ENCODE measurements around the gene MBNL1.

The MBNL1 gene

DNA sequence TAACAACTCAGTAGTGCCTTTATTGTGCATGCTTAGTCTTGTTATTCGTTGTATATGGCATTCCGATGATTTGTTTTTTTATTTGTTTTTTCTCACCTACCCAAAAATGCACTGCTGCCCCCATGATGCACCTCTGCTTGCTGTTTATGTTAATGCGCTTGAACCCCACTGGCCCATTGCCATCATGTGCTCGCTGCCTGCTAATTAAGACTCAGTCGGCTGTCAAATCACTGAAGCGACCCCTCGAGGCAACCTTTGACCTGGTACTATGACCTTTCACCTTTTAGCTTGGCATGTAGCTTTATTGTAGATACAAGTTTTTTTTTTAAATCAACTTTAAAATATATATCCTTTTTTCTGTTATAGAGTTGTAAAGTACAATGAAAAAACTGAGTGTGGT, 177.8 kb downstream of the MBNL1 start:
- H3F3A ChIP-seq (ENCODE audit: control insufficient read depth, insufficient read depth), result peaks cover 28% of the 10 kb centered on the region
- peaks cover 61% of the 10 kb centered on the region for H3K4me1 ChIP-seq (ENCODE audit: control insufficient read depth, low read length)
- H4K20me1 ChIP-seq (ENCODE audit: control insufficient read depth, insufficient read depth, low read depth, low read length), result peaks cover 8% of the 10 kb centered on the region; the same call in 1 of the 2 replicates
- H3K36me3 ChIP-seq (ENCODE audit: control insufficient read depth, low read length), result peaks cover 79% of the 10 kb centered on the region
- TF ChIP-seq CTCF (IDR thresholded peaks at IDR 0.05; ENCODE audit: low read depth, low read length, poor library complexity, severe bottlenecking) (no peak), EZH2phosphoT487 (IDR thresholded peaks at IDR 0.05; ENCODE audit: borderline replicate concordance, low read length) (no peak)
- H3K9me2 ChIP-seq (replicated peaks; ENCODE audit: control insufficient read depth, low read length), result no peaks in the 10 kb centered on the region
- no peaks in the 10 kb centered on the region for H3K9me3 ChIP-seq (ENCODE audit: control insufficient read depth, insufficient read depth, low read length)
- H3K4me3 ChIP-seq (ENCODE audit: low read length), result no peak overlapping the region
- H3K79me2 ChIP-seq (ENCODE audit: control insufficient read depth, low read length), result peaks cover 78% of the 10 kb centered on the region
- H3K4me2 ChIP-seq (ENCODE audit: low read length), result no peak overlapping the region
- H3K27me3 ChIP-seq (ENCODE audit: control insufficient read depth, low read length), result no peaks in the 10 kb centered on the region
- no peak overlapping the region for H3K27ac ChIP-seq (ENCODE audit: low read depth, low read length)

GRCh38 chr3:152447511-152447910, 178.8 kb downstream of the MBNL1 start:
- H3K27ac ChIP-seq (ENCODE audit: low read depth, low read length), result no peak overlapping the region
- H3K79me2 ChIP-seq (ENCODE audit: control insufficient read depth, low read length), result peaks cover 72% of the 10 kb centered on the region
- TF ChIP-seq EZH2phosphoT487 (IDR thresholded peaks at IDR 0.05; ENCODE audit: borderline replicate concordance, low read length) (no peak), CTCF (IDR thresholded peaks at IDR 0.05; ENCODE audit: low read depth, low read length, poor library complexity, severe bottlenecking) (no peak)
- H3K9me2 ChIP-seq (replicated peaks; ENCODE audit: control insufficient read depth, low read length), result no peaks in the 10 kb centered on the region
- peaks cover 89% of the 10 kb centered on the region for H3K36me3 ChIP-seq (ENCODE audit: control insufficient read depth, low read length)
- H3K4me1 ChIP-seq (ENCODE audit: control insufficient read depth, low read length), result peaks cover 51% of the 10 kb centered on the region
- H3K9me3 ChIP-seq (ENCODE audit: control insufficient read depth, insufficient read depth, low read length), result no peaks in the 10 kb centered on the region
- no peak overlapping the region for H3K4me2 ChIP-seq (ENCODE audit: low read length)
- H3K27me3 ChIP-seq (ENCODE audit: control insufficient read depth, low read length), result no peaks in the 10 kb centered on the region
- peaks cover 8% of the 10 kb centered on the region; the same call in 1 of the 2 replicates for H4K20me1 ChIP-seq (ENCODE audit: control insufficient read depth, insufficient read depth, low read depth, low read length)
- peaks cover 19% of the 10 kb centered on the region for H3F3A ChIP-seq (ENCODE audit: control insufficient read depth, insufficient read depth)
- no peak overlapping the region for H3K4me3 ChIP-seq (ENCODE audit: low read length)

GRCh38 chr3:152448091-152448490, 179.4 kb downstream of the MBNL1 start:
- Histone ChIP-seq H3K4me1 (ENCODE audit: control insufficient read depth, low read length) (peaks cover 45% of the 10 kb centered on the region), H3K36me3 (ENCODE audit: control insufficient read depth, low read length) (peaks cover 93% of the 10 kb centered on the region), H3K27ac (ENCODE audit: low read depth, low read length) (no peak overlapping the region), H3K79me2 (ENCODE audit: control insufficient read depth, low read length) (peaks cover 68% of the 10 kb centered on the region), H3K9me3 (ENCODE audit: control insufficient read depth, insufficient read depth, low read length) (no peaks in the 10 kb centered on the region), H3K27me3 (ENCODE audit: control insufficient read depth, low read length) (no peaks in the 10 kb centered on the region), H3K4me3 (ENCODE audit: low read length) (no peak overlapping the region), H4K20me1 (ENCODE audit: control insufficient read depth, insufficient read depth, low read depth, low read length) (peaks cover 8% of the 10 kb centered on the region; the same call in 1 of the 2 replicates), H3K4me2 (ENCODE audit: low read length) (no peak overlapping the region), H3K9me2 (replicated peaks; ENCODE audit: control insufficient read depth, low read length) (no peaks in the 10 kb centered on the region), H3F3A (ENCODE audit: control insufficient read depth, insufficient read depth) (peaks cover 14% of the 10 kb centered on the region)
- TF ChIP-seq CTCF (IDR thresholded peaks at IDR 0.05; ENCODE audit: low read depth, low read length, poor library complexity, severe bottlenecking) (no peak), EZH2phosphoT487 (IDR thresholded peaks at IDR 0.05; ENCODE audit: borderline replicate concordance, low read length) (no peak)
